Body of pancreas (tissue), 4 donors: Measurements from ENCODE around the gene SPATA6. TPM values are rescaled to one million over a fixed set of nuclear protein-coding genes. Genes with fewer than 3 reads are reported as not detected.
"Not testable (repeated sequence)": the region's sequence is repeated elsewhere in the genome, so short reads cannot be mapped to it uniquely, and the experiment has no call there.

Source experiments
- ATAC-seq: fragments of 150-250 bp; one replicate; pipeline ENCODE4 v1.9.1; 2016
- DNase-seq, 4 donors: peaks; one replicate each; pipeline ENCODE4 v3.0.0-alpha.2; 2019
- H3K27ac ChIP-seq, 4 donors: fragments of 200-600 bp; sonication (generic); 1 replicate in 3 of 4; 2 replicates in 1 of 4; pipeline versions ENCODE4 v1.5.1 to v1.6.1; 2016 to 2019; ENCODE audit warnings: mild to moderate bottlenecking in 1 of 4, mixed read lengths in 1 of 4, moderate library complexity in 1 of 4
- H3K27me3 ChIP-seq, 2 donors: fragments of 200-600 bp; sonication (generic); one replicate each; pipeline ENCODE4 v1.6.0; 2016; ENCODE audit warnings: mild to moderate bottlenecking in 1 of 2
- H3K36me3 ChIP-seq, 2 donors: fragments of 200-600 bp; sonication (generic); replicated peaks in 1 of 2; 2 replicates each; pipeline ENCODE4 v1.5.1; 2016; ENCODE audit warnings: low read depth in 2 of 2; ENCODE audit not compliant: insufficient read depth in 1 of 2
- H3K4me1 ChIP-seq: fragments of 200-600 bp; sonication (generic); one replicate; pipeline ENCODE4 v1.6.0; 2016
- H3K4me3 ChIP-seq, 2 donors: fragments of 200-600 bp; sonication (generic); 1 replicate in 1 of 2; 2 replicates in 1 of 2; pipeline ENCODE4 v1.5.1; 2016 to 2019
- H3K9me3 ChIP-seq, 3 donors: fragments of 200-600 bp; sonication (generic); 1 replicate in 2 of 3; 2 replicates in 1 of 3; pipeline ENCODE4 v1.5.1; 2016
- CTCF ChIP-seq, 7 experiments: fragments of 450-650 bp in 4 of 7; fragments of 200-600 bp in 3 of 7; sonication (generic) in 3 of 7; IDR thresholded peaks; one replicate each; pipeline ENCODE4 v1.5.1; 2016 to 2019; ENCODE audit warnings: antibody characterized with exemption in 7 of 7
- POLR2A ChIP-seq, 3 donors: fragments of 450-650 bp; IDR thresholded peaks; one replicate each; pipeline ENCODE4 v1.6.1; 2016; ENCODE audit warnings: antibody characterized with exemption in 3 of 3, mild to moderate bottlenecking in 2 of 3
- WGBS, 2 donors: methylation state at CpG; one replicate each; pipeline ENCODE4 v1.1.5; 2017; 5-methylcytosine and 5-hydroxymethylcytosine counted together
- intact Hi-C: fragments of 100-400 bp; cut with DNase I; formaldehyde crosslinking; loops from one replicate; pipeline ENCODE4 v1.15.1; 2023
- total RNA-seq, 2 donors: library from RNA; depleted of rRNA; stranded (reverse); fragments of >200 nt; gene quantifications; one replicate each; pipeline ENCODE4 v1.1.0, GENCODE V29; 2016

Gene SPATA6
- total RNA-seq, 2 donors from 2014 or later = 5.3 to 15.8 TPM

DNA sequence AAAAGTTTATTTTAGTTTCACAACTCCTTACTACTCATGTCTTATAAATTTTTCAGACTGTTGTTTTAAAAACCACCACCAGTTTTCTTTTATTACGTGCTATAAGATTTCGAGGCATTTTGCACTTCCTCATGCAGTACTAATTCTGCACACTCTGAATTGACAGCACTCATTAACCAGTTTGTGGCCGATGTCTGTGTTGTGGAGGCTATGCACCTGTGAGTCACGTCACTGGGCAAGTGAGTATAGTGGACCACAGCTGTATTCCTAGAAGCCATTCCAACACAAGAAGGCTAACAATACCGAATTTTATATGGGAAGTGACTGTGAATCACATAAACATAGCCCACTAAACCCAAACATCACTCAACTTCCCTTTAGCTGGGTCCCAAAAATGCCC, 21.0 kb upstream of the SPATA6 start:
- H3K27ac ChIP-seq = no peak overlapping the region
- DNase-seq = no peak
- intact Hi-C loops = no loop called here
- no peaks in the 10 kb centered on the region for H3K36me3 ChIP-seq
- no peaks in the 10 kb centered on the region for H3K9me3 ChIP-seq
- TF ChIP-seq CTCF (IDR thresholded peaks at IDR 0.05) (no peak), POLR2A (IDR thresholded peaks at IDR 0.05) (no peak)
- WGBS, 2 donors = 56 to 64% methylated on average over 5 of the region's 5 CpGs
- no peaks in the 10 kb centered on the region for H3K27me3 ChIP-seq
- ATAC-seq = no peak
- H3K4me3 ChIP-seq = no peak overlapping the region
- H3K4me1 ChIP-seq = peaks cover 8% of the 10 kb centered on the region

DNA sequence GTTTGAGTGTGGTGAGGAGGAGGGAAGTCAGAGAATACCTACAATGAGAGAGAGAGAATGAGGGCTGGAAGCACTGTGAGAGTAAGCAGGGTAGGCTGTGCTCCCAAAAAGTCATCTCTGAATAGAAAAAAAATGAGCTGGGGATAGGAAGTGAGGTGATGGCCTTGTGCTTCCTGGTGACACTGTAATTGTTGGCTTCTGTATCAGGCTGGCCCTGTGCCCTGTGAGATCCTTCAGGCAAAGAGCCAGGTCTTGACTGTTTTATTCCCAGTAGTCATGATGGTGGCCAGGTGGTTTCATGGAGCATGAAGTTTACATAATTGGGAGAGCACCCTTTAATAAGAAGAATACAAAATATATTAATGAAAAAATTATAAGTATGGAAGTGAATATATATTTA, 20.4 kb upstream of the SPATA6 start:
- no peaks in the 10 kb centered on the region for H3K36me3 ChIP-seq
- H3K9me3 ChIP-seq = no peaks in the 10 kb centered on the region
- TF ChIP-seq CTCF (IDR thresholded peaks at IDR 0.05) (no peak), POLR2A (IDR thresholded peaks at IDR 0.05) (no peak)
- H3K4me3 ChIP-seq = no peak overlapping the region
- H3K27ac ChIP-seq = no peak overlapping the region
- intact Hi-C loops = no loop called here
- DNase-seq (peak; percentile 24 to 38 (median 28)), ATAC-seq (no peak)
- H3K27me3 ChIP-seq = no peaks in the 10 kb centered on the region
- peaks cover 8% of the 10 kb centered on the region for H3K4me1 ChIP-seq

DNA sequence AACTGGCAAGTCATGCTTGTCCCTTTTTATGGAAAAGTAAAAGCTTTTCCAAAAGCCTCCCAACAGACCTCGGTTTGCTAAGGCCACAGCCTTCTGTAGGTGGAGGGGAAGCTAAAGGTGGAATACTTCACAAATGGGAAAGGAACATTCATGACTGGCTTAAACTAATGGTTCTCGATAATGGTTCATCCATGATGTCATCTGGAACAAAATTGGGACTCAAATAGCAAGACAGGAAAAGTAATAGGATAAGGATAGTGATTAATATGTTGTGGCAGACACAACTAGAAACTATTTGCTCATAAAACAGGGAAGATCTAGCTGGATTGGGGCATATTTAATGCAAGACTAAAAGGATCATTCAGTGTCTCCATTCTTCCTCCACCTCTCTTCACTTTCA, 16.7 kb upstream of the SPATA6 start:
- no peaks in the 10 kb centered on the region for H3K4me1 ChIP-seq
- no peak for ATAC-seq
- DNase-seq = no peak
- H3K27ac ChIP-seq = no peak overlapping the region
- H3K4me3 ChIP-seq = no peak overlapping the region
- intact Hi-C loops = no loop called here
- H3K27me3 ChIP-seq = no peaks in the 10 kb centered on the region
- H3K9me3 ChIP-seq = no peaks in the 10 kb centered on the region
- H3K36me3 ChIP-seq = no peaks in the 10 kb centered on the region
- TF ChIP-seq POLR2A (IDR thresholded peaks at IDR 0.05) (no peak), CTCF (IDR thresholded peaks at IDR 0.05) (no peak)
- 64 to 79% methylated on average over 2 of the region's 2 CpGs for WGBS, 2 donors

- H3K4me1 ChIP-seq = no peaks in the 10 kb centered on the region
- no peaks in the 10 kb centered on the region for H3K36me3 ChIP-seq
- intact Hi-C loops = no loop called here
- ATAC-seq (no peak), DNase-seq (no peak)
- no peak for TF ChIP-seq CTCF (IDR thresholded peaks at IDR 0.05)
- no peak for TF ChIP-seq POLR2A (IDR thresholded peaks at IDR 0.05)
- H3K4me3 ChIP-seq = no peak overlapping the region
- H3K27me3 ChIP-seq = no peaks in the 10 kb centered on the region
- H3K9me3 ChIP-seq = no peaks in the 10 kb centered on the region
- no peak overlapping the region for H3K27ac ChIP-seq
Measured at GRCh38 chr1:48480504-48480903, 8.5 kb upstream of the SPATA6 start.

DNA sequence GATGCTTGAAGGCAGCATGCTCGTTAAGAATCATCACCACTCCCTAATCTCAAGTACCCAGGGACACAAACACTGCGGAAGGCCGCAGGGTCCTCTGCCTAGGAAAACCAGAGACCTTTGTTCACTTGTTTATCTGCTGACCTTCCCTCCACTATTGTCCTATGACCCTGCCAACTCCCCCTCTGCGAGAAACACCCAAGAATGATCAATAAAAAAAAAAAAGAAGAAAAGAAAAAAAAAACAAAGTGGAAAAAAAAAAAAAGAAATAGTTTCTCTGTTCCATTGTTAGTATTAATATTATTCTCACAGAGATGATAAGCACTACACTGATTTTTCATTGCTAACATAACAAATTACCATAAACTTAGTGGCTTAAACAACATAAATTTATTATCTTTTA, 8.0 kb upstream of the SPATA6 start:
- WGBS, 2 donors = 13 to 31% methylated on average over 1 to 2 of the region's 4 CpGs

More for the DNA sequence above, 8.0 kb upstream of the SPATA6 start:
- ATAC-seq, H3K4me1 ChIP-seq, H3K4me3 ChIP-seq, DNase-seq, H3K27ac ChIP-seq, intact Hi-C loops, H3K27me3 ChIP-seq, H3K9me3 ChIP-seq, H3K36me3 ChIP-seq: not testable (repeated sequence)
